OCI-LY1 (cell line): ENCODE results near the gene HACD3.

Experiments
- EZH2 ChIP-seq: fragments of 200-600 bp; sonication (generic), shearing (Covaris generic); IDR thresholded peaks from 2 replicates; pipeline ENCODE4 v1.8.0; 2017; ENCODE audit warnings: borderline replicate concordance, mixed run types, mild to moderate bottlenecking, antibody characterized with exemption, low read length, moderate library complexity, mixed read lengths
- TF ChIP-seq, protein P1 (sequence below): fragments of 200-600 bp; sonication (generic), shearing (Covaris generic); IDR thresholded peaks from 2 replicates; pipeline ENCODE4 v1.5.1; 2017; ENCODE audit warnings: mild to moderate bottlenecking, antibody characterized with exemption, low read length, moderate library complexity, mixed read lengths

DNA sequence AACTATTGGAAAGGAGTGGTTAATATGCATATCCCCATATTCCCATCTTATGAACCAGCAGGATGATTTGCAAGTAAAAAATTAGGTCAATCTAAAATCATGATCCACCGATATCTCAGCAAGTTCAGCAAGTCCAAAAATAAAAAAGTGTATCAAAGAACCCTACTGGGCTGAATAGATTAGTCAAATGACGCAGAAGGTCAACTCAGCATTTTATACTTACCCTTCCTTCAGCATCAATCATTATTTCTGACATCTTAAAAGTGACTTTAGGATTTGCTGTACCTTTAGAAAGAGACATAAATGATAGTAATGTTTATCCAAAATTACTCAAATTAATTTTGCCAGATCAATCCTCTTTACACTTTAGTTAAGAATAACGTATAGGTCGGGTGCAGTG is 45.4 kb upstream of the HACD3 start:
- TF ChIP-seq, protein P1, sequence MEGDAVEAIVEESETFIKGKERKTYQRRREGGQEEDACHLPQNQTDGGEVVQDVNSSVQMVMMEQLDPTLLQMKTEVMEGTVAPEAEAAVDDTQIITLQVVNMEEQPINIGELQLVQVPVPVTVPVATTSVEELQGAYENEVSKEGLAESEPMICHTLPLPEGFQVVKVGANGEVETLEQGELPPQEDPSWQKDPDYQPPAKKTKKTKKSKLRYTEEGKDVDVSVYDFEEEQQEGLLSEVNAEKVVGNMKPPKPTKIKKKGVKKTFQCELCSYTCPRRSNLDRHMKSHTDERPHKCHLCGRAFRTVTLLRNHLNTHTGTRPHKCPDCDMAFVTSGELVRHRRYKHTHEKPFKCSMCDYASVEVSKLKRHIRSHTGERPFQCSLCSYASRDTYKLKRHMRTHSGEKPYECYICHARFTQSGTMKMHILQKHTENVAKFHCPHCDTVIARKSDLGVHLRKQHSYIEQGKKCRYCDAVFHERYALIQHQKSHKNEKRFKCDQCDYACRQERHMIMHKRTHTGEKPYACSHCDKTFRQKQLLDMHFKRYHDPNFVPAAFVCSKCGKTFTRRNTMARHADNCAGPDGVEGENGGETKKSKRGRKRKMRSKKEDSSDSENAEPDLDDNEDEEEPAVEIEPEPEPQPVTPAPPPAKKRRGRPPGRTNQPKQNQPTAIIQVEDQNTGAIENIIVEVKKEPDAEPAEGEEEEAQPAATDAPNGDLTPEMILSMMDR: no peak
- no peak for TF ChIP-seq EZH2
